Tibial nerve (tissue), 4 donors: ENCODE results near the gene STK39.

ENCODE experiments used
- CTCF ChIP-seq, 5 experiments: fragments of 200-600 bp in 3 of 5; fragments of 450-650 bp in 2 of 5; sonication (generic) in 3 of 5; IDR thresholded peaks; one replicate each; pipeline ENCODE4 v1.5.1; 2016 to 2019; ENCODE audit warnings: antibody characterized with exemption in 5 of 5, mild to moderate bottlenecking in 3 of 5, moderate library complexity in 2 of 5
- EP300 ChIP-seq, 2 donors: sonication (generic); formaldehyde crosslinking; IDR thresholded peaks; one replicate each; pipeline ENCODE4 v1.6.1; 2017; ENCODE audit warnings: antibody characterized with exemption in 2 of 2, mild to moderate bottlenecking in 1 of 2
- POLR2A ChIP-seq, 2 donors: fragments of 450-650 bp; IDR thresholded peaks; one replicate each; pipeline ENCODE4 v1.6.1; 2017; ENCODE audit warnings: antibody characterized with exemption in 2 of 2, mild to moderate bottlenecking in 2 of 2, moderate library complexity in 2 of 2

GRCh38 chr2:168028362-168028761, 219.0 kb downstream of the STK39 start:
- no peak for TF ChIP-seq CTCF (IDR thresholded peaks at IDR 0.05)
- TF ChIP-seq POLR2A (IDR thresholded peaks at IDR 0.05), result no peak
- TF ChIP-seq EP300 (IDR thresholded peaks at IDR 0.05), result no peak
